B cell (primary cell): ENCODE measurements around the gene SRPX2. TPM values are rescaled to one million over a fixed set of nuclear protein-coding genes. Genes with fewer than 3 reads are reported as not detected.

Source experiments
- ATAC-seq: fragments of 200-7000 bp; cut with Tn5 transposase; one replicate; pipeline ENCODE4 v1.10.0; 2021; ENCODE audit warnings: low read depth, mild to moderate bottlenecking, moderate number of reproducible peaks, moderate library complexity
- CTCF ChIA-PET: fragments of 350-600 bp; sonication (Branson Sonifier 250); formaldehyde crosslinking; loops from one replicate; lab custom pipeline; 2021; ENCODE audit warnings: antibody characterized with exemption, inconsistent platforms; lab: Charles Lee
- POLR2A ChIA-PET: fragments of 350-600 bp; sonication (Branson Sonifier 250); formaldehyde crosslinking; loops from one replicate; lab custom pipeline; 2021; ENCODE audit warnings: antibody characterized with exemption; lab: Charles Lee
- DNase-seq: peaks from one replicate; pipeline ENCODE4 v3.0.0; 2013
- H2AFZ ChIP-seq: 2 replicates; pipeline ENCODE4 v1.6.1; 2012; ENCODE audit warnings: mild to moderate bottlenecking, low read depth, low read length; ENCODE audit not compliant: insufficient read depth, poor library complexity, severe bottlenecking
- H3K27ac ChIP-seq, 2 donors: 1 replicate in 1 of 2; 2 replicates in 1 of 2; pipeline ENCODE4 v1.5.1; 2012 to 2013; ENCODE audit warnings: low read length in 2 of 2, mild to moderate bottlenecking in 2 of 2, moderate library complexity in 1 of 2
- H3K27me3 ChIP-seq, 4 experiments: fragments of 200-600 bp in 1 of 4; sonication (generic) in 1 of 4; replicated peaks in 1 of 4; 1 replicate in 2 of 4; 2 replicates in 2 of 4; pipeline versions ENCODE4 v1.6.1 to v1.7.0; 2013 to 2016; ENCODE audit warnings: low read length in 3 of 4, mild to moderate bottlenecking in 2 of 4, mixed read lengths in 1 of 4, moderate library complexity in 1 of 4; ENCODE audit not compliant: insufficient read depth in 4 of 4, control insufficient read depth in 3 of 4; ENCODE audit errors: control extremely low read depth in 1 of 4
- H3K36me3 ChIP-seq, 2 experiments: replicated peaks in 1 of 2; 1 replicate in 1 of 2; 2 replicates in 1 of 2; pipeline versions ENCODE4 v1.6.1 to v1.7.1; 2013; ENCODE audit warnings: low read length in 1 of 2; ENCODE audit not compliant: insufficient read depth in 2 of 2, control insufficient read depth in 1 of 2; ENCODE audit errors: control extremely low read depth in 1 of 2, extremely low read depth in 1 of 2
- H3K4me1 ChIP-seq, 2 donors: fragments of 200-600 bp in 1 of 2; sonication (generic) in 1 of 2; 1 replicate in 1 of 2; 2 replicates in 1 of 2; pipeline versions ENCODE4 v1.5.1 to v1.6.1; 2013 to 2017; ENCODE audit warnings: low read length in 2 of 2; ENCODE audit not compliant: control insufficient read depth in 2 of 2, insufficient read depth in 2 of 2
- H3K4me2 ChIP-seq: replicated peaks from 2 replicates; pipeline ENCODE3; 2012; ENCODE audit warnings: mild to moderate bottlenecking, low read depth, low read length; ENCODE audit not compliant: poor library complexity, severe bottlenecking
- H3K4me3 ChIP-seq, 5 experiments: fragments of 200-600 bp in 1 of 5; sonication (generic) in 1 of 5; 1 replicate in 3 of 5; 2 replicates in 2 of 5; pipeline versions ENCODE4 v1.5.1 to v1.7.0; 2011 to 2016; ENCODE audit warnings: low read length in 4 of 5, mild to moderate bottlenecking in 4 of 5, low read depth in 2 of 5, control low read depth in 1 of 5, moderate library complexity in 1 of 5; ENCODE audit not compliant: insufficient read depth in 1 of 5; ENCODE audit errors: control extremely low read depth in 1 of 5, extremely low read depth in 1 of 5
- H3K79me2 ChIP-seq: fragments of 200-600 bp; sonication (generic); one replicate; pipeline ENCODE4 v1.6.0; 2016; ENCODE audit warnings: low read length; ENCODE audit not compliant: control insufficient read depth, insufficient read depth
- H3K9ac ChIP-seq: fragments of 200-600 bp; sonication (generic); 2 replicates; pipeline ENCODE4 v1.6.1; 2017; ENCODE audit warnings: mild to moderate bottlenecking, low read length, moderate library complexity
- H3K9me3 ChIP-seq, 3 donors: one replicate each; pipeline versions ENCODE4 v1.6.1 to v1.7.1; 2013; ENCODE audit warnings: low read length in 2 of 3; ENCODE audit not compliant: control insufficient read depth in 2 of 3, insufficient read depth in 1 of 3; ENCODE audit errors: control extremely low read depth in 1 of 3
- H4K20me1 ChIP-seq: 2 replicates; pipeline ENCODE4 v1.6.0; 2012; ENCODE audit warnings: mild to moderate bottlenecking, low read length; ENCODE audit not compliant: insufficient read depth, control insufficient read depth, poor library complexity, severe bottlenecking
- H3K27ac Mint-ChIP-seq: one replicate; pipeline ENCODE4 v1.8.0; 2021; ENCODE audit warnings: mixed read lengths
- H3K27me3 Mint-ChIP-seq: one replicate; pipeline ENCODE4 v1.8.0; 2021; ENCODE audit warnings: mixed read lengths
- H3K4me1 Mint-ChIP-seq: one replicate; pipeline ENCODE4 v1.8.0; 2021; ENCODE audit warnings: mixed read lengths
- H3K4me3 Mint-ChIP-seq: one replicate; pipeline ENCODE4 v1.8.0; 2021; ENCODE audit warnings: mixed read lengths
- H3K9me3 Mint-ChIP-seq: one replicate; pipeline ENCODE4 v1.8.0; 2022; ENCODE audit warnings: mixed read lengths; ENCODE audit not compliant: insufficient read depth
- CTCF ChIP-seq: fragments of 200-600 bp; IDR thresholded peaks from one replicate; pipeline ENCODE4 v1.8.0; 2022; ENCODE audit warnings: antibody characterized with exemption, mild to moderate bottlenecking
- EZH2 ChIP-seq: IDR thresholded peaks from 2 replicates; pipeline ENCODE4 v1.6.1; 2012; ENCODE audit warnings: borderline replicate concordance, low read depth, mild to moderate bottlenecking, moderate library complexity, low read length; ENCODE audit not compliant: insufficient read depth, poor library complexity, severe bottlenecking
- WGBS: methylation state at CpG from one replicate; pipeline ENCODE4 v1.1.5; 2013; ENCODE audit warnings: missing lambda C conversion rate; ENCODE audit not compliant: insufficient coverage; 5-methylcytosine and 5-hydroxymethylcytosine counted together
- intact Hi-C: fragments of 100-400 bp; cut with micrococcal nuclease; formaldehyde crosslinking; loops from one replicate; pipeline ENCODE4 v1.10.0; 2022
- polyA plus RNA-seq: library from polyadenylated mRNA; depleted of rRNA; stranded (reverse); fragments of >200 nt; gene quantifications from 2 replicates; pipeline ENCODE4 v1.2.3, GENCODE V29; 2012
- total RNA-seq, 2 donors: library from RNA; stranded (reverse); fragments of 120-200 nt in 1 of 2; gene quantifications; 1 replicate in 1 of 2; 2 replicates in 1 of 2; pipeline versions ENCODE4 v1.2.3 to v1.2.4, GENCODE V29; 2013 to 2022

Gene SRPX2
- total and polyA plus RNA-seq, 2 donors (not counting 1 experiment from before 2014, with no cell fraction given) = not detected

- DNase-seq = peak; percentile 81
- Histone ChIP-seq H3K4me1 (peaks cover 28 to 30% of the 10 kb centered on the region in 2 donors), H3K27ac (no peak overlapping the region), H3K4me3 (no peak overlapping the region), H4K20me1 (no peaks in the 10 kb centered on the region), H3K36me3 (no peaks in the 10 kb centered on the region), H3K9ac (no peak overlapping the region), H3K27me3 (no peaks in the 10 kb centered on the region), H2AFZ (no peak overlapping the region), H3K4me2 (no peak overlapping the region), H3K9me3 (no peaks in the 10 kb centered on the region), H3K79me2 (no peaks in the 10 kb centered on the region)
- peaks cover 34% of the 10 kb centered on the region for H3K4me1 Mint-ChIP-seq
- WGBS = no CpG with 5 or more reads among the region's 5 CpGs
- intact Hi-C loops = loop anchor here (1.0 kb wide), 2 partner anchors 83 to 173 kb away; no protein-coding TSS in a partner anchor
- H3K9me3 Mint-ChIP-seq = no peaks in the 10 kb centered on the region
- no peaks in the 10 kb centered on the region for H3K27me3 Mint-ChIP-seq
- no peak overlapping the region for H3K27ac Mint-ChIP-seq
- POLR2A ChIA-PET = no interaction called here
- H3K4me3 Mint-ChIP-seq = peak overlapping the region; percentile 32
- TF ChIP-seq EZH2 = no peak
- TF ChIP-seq CTCF = peak; percentile 78
- peak; percentile 72 for ATAC-seq
- CTCF ChIA-PET = interaction anchor here (0.6 to 7.4 kb wide), 6 partner anchors 12 to 174 kb away, joined by 3 to 171 read pairs (median 5); no protein-coding TSS in a partner anchor
Measured at GRCh38 chrX:100685284-100685996, 41.4 kb downstream of the SRPX2 start.

- Histone ChIP-seq H3K4me2 (no peak overlapping the region), H4K20me1 (no peaks in the 10 kb centered on the region), H3K4me3 (no peak overlapping the region), H3K79me2 (no peaks in the 10 kb centered on the region), H3K9ac (no peak overlapping the region), H3K27ac (no peak overlapping the region), H3K36me3 (no peaks in the 10 kb centered on the region), H3K27me3 (no peaks in the 10 kb centered on the region), H2AFZ (no peak overlapping the region), H3K9me3 (no peaks in the 10 kb centered on the region), H3K4me1 (peaks cover 26 to 28% of the 10 kb centered on the region in 2 donors)
- DNase-seq (no peak), ATAC-seq (no peak)
- ChIA-PET CTCF (interaction anchor here (1.4 to 7.4 kb wide), 4 partner anchors 13 to 174 kb away, joined by 4 to 171 read pairs (median 30); no protein-coding TSS in a partner anchor), POLR2A (no interaction called here)
- H3K4me3 Mint-ChIP-seq = peak overlapping the region; percentile 32
- no CpG with 5 or more reads among the region's 1 CpG for WGBS
- no peaks in the 10 kb centered on the region for H3K27me3 Mint-ChIP-seq
- H3K9me3 Mint-ChIP-seq = no peaks in the 10 kb centered on the region
- no peak overlapping the region for H3K27ac Mint-ChIP-seq
- intact Hi-C loops = loop anchor here (1.0 to 2.0 kb wide), 3 partner anchors 82 to 601 kb away; no protein-coding TSS in a partner anchor
- TF ChIP-seq EZH2 (no peak), CTCF (peak; percentile 33)
- H3K4me1 Mint-ChIP-seq = peaks cover 30% of the 10 kb centered on the region
Measured at GRCh38 chrX:100685997-100686305, 42.0 kb downstream of the SRPX2 start.
